ENCODE results near the gene PLCB4. TPM values are rescaled to one million over a fixed set of nuclear protein-coding genes. Genes with fewer than 3 reads are reported as not detected.

The PLCB4 gene
- polyA plus RNA-seq, 1 experiment: 18.6 TPM

DNA sequence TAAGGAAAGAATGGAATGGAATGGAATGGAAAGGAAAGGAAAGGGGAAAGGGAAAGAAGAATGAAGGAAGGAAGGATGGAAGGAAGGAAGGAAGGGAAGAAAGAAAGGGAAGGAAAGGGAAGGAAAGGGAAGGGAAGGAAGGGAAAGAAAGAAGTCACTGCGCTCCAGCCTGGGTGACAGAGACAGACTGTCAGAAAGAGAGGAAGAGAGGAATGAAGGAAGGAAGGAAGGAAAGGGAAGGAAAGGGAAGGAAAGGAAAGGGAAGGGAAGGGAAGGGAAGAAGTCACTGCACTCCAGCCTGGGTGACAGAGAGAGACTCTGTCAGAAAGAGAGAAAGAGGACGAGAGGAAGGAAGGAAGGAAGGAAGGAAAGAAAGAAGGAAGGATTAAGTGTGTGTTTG lies 224.3 kb downstream of the PLCB4 start:
- DNase-seq (ENCODE audit: low read depth, low spot score): no peak
- H3K27ac ChIP-seq (ENCODE audit: low read depth, low read length): no peak overlapping the region
- no peaks in the 10 kb centered on the region for H3K9me3 ChIP-seq (ENCODE audit: control insufficient read depth, insufficient read depth, low read length)
- H3K27me3 ChIP-seq (ENCODE audit: control insufficient read depth, insufficient read depth, low read length): no peaks in the 10 kb centered on the region
- TF ChIP-seq, protein P1, sequence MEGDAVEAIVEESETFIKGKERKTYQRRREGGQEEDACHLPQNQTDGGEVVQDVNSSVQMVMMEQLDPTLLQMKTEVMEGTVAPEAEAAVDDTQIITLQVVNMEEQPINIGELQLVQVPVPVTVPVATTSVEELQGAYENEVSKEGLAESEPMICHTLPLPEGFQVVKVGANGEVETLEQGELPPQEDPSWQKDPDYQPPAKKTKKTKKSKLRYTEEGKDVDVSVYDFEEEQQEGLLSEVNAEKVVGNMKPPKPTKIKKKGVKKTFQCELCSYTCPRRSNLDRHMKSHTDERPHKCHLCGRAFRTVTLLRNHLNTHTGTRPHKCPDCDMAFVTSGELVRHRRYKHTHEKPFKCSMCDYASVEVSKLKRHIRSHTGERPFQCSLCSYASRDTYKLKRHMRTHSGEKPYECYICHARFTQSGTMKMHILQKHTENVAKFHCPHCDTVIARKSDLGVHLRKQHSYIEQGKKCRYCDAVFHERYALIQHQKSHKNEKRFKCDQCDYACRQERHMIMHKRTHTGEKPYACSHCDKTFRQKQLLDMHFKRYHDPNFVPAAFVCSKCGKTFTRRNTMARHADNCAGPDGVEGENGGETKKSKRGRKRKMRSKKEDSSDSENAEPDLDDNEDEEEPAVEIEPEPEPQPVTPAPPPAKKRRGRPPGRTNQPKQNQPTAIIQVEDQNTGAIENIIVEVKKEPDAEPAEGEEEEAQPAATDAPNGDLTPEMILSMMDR (IDR thresholded peaks at IDR 0.05; ENCODE audit: low read depth, low read length): no peak
- ChIA-PET POLR2A (no interaction called here), CTCF (interaction anchor here (0.6 kb wide), 1 partner anchor 535 kb away, joined by 6 read pairs; no protein-coding TSS in a partner anchor)
- H3K4me3 ChIP-seq (ENCODE audit: low read depth, low read length): no peak overlapping the region

DNA sequence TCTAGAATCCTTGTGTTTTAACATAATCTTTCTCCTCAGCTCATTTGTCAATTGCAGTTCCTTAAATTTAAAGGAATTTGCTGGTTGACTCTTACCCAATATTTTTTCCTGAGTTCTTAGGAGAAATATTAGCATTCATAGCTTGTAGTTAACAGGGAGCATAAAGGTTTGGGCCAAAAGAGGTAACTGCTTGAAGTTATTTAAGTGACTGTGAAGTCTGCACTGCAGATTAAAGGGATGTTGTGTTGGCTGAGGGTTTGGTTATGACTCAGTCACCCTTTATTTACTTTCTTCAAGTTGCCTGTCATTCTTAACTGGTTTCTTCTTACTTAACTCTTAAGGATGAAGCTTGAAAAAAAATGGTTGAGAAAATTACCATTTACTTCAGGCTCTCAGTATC lies 225.2 kb downstream of the PLCB4 start:
- no peaks in the 10 kb centered on the region for H3K9me3 ChIP-seq (ENCODE audit: control insufficient read depth, insufficient read depth, low read length)
- H3K4me3 ChIP-seq (ENCODE audit: low read depth, low read length): no peak overlapping the region
- POLR2A ChIA-PET: interaction anchor here (1.0 to 1.3 kb wide), 2 partner anchors 80 to 242 kb away, joined by 3 to 5 read pairs; no protein-coding TSS in a partner anchor
- peak; percentile 38 for DNase-seq (ENCODE audit: low read depth, low spot score)
- no peaks in the 10 kb centered on the region for H3K27me3 ChIP-seq (ENCODE audit: control insufficient read depth, insufficient read depth, low read length)
- CTCF ChIA-PET: interaction anchor here (1.0 to 1.2 kb wide), 2 partner anchors 17 to 99 kb away, joined by 3 read pairs; no protein-coding TSS in a partner anchor
- TF ChIP-seq, protein P1 (IDR thresholded peaks at IDR 0.05; ENCODE audit: low read depth, low read length): no peak
- no peak overlapping the region for H3K27ac ChIP-seq (ENCODE audit: low read depth, low read length)

DNA sequence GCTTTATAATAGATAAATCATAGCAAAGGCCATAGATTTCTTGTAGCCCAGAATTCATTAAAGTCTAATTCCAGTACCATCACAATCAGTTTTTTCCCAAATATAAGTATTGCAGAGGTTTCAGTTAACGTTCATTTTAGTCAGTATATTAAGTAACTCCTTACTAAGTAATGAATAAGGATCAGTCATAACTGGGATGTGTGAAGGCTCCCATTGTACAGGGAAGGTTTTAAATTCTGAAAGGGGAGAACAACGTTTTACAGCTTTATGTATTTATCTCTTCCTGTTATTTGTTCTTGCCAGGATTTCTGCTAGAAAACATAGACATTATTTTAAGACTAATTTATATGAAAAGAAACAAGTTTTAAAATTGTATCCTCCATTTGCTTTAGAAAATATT lies 230.0 kb downstream of the PLCB4 start:
- Histone ChIP-seq H3K4me3 (ENCODE audit: low read depth, low read length) (no peak overlapping the region), H3K9me3 (ENCODE audit: control insufficient read depth, insufficient read depth, low read length) (no peaks in the 10 kb centered on the region), H3K27ac (ENCODE audit: low read depth, low read length) (no peak overlapping the region), H3K27me3 (ENCODE audit: control insufficient read depth, insufficient read depth, low read length) (no peaks in the 10 kb centered on the region)
- CTCF ChIA-PET: no interaction called here
- POLR2A ChIA-PET: no interaction called here
- no peak for DNase-seq (ENCODE audit: low read depth, low spot score)
- TF ChIP-seq, protein P1 (IDR thresholded peaks at IDR 0.05; ENCODE audit: low read depth, low read length): no peak

DNA sequence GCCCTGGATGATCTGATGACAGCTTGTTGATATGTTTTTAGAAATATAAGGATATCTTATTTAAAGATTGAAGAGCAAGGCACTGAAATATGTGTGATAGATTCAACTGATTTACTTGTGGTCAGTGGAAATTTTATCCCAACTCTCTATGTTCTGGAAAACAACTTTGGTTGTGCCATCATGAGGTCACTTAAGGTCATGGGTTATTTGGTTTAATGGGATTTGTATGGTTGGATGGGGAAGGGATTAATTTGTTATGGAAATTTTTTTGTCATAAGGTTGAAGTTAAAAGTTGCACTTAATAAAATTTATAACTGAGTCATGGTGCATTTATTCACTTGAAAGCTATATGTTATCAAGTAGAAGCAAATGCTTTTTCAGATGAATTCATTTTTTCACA lies 231.2 kb downstream of the PLCB4 start:
- POLR2A ChIA-PET: no interaction called here
- no peak overlapping the region for H3K27ac ChIP-seq (ENCODE audit: low read depth, low read length)
- TF ChIP-seq, protein P1 (IDR thresholded peaks at IDR 0.05; ENCODE audit: low read depth, low read length): no peak
- no peak for DNase-seq (ENCODE audit: low read depth, low spot score)
- H3K9me3 ChIP-seq (ENCODE audit: control insufficient read depth, insufficient read depth, low read length): no peaks in the 10 kb centered on the region
- no peak overlapping the region for H3K4me3 ChIP-seq (ENCODE audit: low read depth, low read length)
- CTCF ChIA-PET: no interaction called here
- H3K27me3 ChIP-seq (ENCODE audit: control insufficient read depth, insufficient read depth, low read length): no peaks in the 10 kb centered on the region

DNA sequence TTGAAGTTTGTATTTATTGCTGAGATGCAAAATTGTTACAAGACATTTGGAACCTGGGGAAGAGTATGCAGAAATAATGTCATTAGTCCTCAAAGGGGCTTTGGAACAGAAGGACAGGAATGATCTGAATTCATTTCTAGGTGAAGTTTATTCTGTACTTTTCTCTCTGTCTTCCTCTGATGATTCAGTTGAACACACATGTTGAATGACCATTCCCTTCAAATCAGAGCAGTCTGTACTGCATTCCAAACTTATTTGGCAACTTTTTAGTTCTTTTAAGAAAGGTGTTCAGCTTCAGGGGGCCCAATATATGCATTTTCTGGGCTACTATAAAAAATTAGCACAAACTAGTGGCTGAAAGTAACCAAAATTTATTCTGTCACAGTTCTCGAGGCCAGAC lies 231.6 kb downstream of the PLCB4 start:
- H3K27ac ChIP-seq (ENCODE audit: low read depth, low read length): no peak overlapping the region
- POLR2A ChIA-PET: no interaction called here
- DNase-seq (ENCODE audit: low read depth, low spot score): no peak
- no peaks in the 10 kb centered on the region for H3K27me3 ChIP-seq (ENCODE audit: control insufficient read depth, insufficient read depth, low read length)
- TF ChIP-seq, protein P1 (IDR thresholded peaks at IDR 0.05; ENCODE audit: low read depth, low read length): no peak
- no peaks in the 10 kb centered on the region for H3K9me3 ChIP-seq (ENCODE audit: control insufficient read depth, insufficient read depth, low read length)
- H3K4me3 ChIP-seq (ENCODE audit: low read depth, low read length): no peak overlapping the region
- CTCF ChIA-PET: no interaction called here

All from AG04450 (cell line).